IPS-NIHi7 (cell line): ENCODE measurements around the gene LNX1.
A peak's percentile ranks its signal among the peaks of the same experiment; 100 is the strongest.

Source experiments
- DNase-seq: peaks from one replicate; pipeline ENCODE4 v3.0.0; 2012; ENCODE audit warnings: mixed read lengths; ENCODE audit errors: extremely low spot score

LNX1 gene

DNA sequence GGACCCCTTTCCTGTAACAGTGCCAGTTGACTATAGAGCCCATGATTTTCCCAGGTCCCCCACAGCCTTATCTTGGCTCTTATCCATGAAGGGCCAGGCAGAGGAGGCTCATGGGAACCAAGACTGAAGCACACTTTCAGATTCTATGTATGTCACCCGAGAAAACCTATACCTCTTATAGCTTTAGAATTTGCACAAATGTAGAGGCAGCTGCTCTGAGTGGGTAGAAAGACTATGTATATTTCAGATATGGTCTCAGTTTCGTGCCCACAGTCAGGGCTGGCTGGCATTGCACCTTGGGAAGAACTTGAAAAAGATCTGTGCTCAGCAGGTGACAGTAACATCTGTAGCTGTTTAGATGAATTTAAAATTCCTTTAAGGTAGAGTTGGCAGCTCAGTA, 8.3 kb upstream of the LNX1 start:
- DNase-seq, result no peak

DNA sequence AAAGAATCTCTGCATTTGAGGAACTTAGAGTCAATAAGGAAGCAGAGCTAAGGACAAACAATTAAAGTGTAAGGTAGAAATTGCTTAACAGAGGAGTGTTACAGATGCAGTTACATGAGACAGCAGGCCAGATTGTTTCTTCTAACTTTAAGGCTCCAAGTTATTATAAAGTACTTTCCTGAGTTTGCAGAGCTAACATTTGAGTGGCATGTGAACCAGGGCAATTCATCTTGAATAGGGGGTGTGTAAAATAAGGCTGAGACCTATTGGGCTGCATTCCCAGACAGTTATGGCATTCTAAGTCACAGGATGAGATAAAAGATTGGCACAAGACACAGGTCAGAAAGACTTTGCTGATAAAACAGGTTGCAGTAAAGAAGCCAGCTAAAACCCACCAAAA, 7.6 kb upstream of the LNX1 start:
- no peak for DNase-seq

DNA sequence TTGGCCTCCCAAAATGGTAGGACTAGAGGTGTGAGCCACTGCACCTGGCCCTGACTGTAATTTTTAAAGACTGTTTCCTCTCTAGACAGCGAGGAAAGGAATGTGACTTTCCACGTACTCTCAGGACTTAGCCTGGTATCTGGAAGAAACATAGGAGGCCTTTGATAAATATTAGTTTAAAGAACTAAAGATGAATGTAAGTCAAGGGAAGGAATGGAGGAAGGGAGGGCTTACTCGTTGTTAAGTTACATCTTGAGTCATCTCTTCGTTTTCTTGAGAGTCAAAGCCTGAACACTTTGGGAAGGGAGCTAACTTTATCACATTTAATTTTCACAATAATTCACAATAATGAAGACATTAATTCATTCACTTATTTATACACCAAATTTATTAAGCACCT, 7.2 kb upstream of the LNX1 start:
- no peak for DNase-seq

DNA sequence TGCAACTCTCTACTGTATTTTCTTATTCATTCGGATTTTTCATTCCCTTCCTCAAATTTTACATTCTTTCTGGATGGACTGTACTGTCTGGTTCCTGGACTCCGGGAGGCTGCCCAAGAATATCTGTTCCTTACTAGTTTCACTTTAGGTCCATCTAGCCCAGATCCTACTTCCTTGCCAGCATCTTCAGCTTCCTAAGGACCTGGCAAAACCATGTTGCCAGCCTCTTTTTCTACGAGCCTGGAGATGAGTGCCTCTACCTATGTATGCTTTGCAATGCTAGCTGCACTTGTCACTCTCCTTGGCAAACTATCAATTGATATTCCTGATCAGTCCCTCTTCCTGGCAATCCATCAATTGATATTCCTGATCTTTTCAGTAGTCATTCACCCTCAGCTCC, 5.6 kb upstream of the LNX1 start:
- no peak for DNase-seq

DNA sequence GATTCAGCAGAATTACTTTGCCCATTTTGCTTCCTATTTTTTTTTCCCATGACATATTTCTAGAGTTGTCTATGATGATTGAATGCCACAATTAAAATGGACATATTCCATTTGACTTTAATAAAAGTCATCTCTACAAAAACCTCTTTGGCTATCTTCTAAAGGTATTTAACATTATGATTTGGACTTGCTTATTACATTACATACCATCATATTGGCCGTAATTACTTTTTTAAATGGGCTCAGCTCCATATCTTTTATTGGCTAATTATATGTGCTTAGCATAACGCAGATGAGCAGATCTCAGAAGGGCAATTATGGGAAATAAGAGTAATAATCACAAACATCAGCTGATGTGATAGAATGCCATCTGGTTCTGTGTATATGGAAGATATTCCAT, 4.5 kb upstream of the LNX1 start:
- no peak for DNase-seq

DNA sequence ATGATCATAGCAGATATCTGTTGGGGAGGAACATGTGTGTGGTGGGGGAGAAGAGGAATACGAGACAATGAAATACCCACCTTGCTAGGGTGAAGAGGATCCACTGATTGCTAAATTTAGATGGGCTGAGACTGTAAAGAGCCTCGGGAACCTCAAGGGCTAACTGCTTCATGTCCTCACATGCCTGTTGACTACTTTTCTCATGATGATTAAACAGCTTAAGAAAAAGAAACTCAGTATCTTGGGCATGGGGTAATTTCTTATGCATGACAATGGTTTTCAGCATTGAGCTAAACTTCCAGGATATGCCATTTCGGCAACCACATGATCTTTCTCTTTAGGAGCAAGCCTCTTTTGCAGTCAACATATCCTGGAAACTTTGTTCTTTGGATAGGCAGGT, 3.9 kb upstream of the LNX1 start:
- DNase-seq, result no peak

DNA sequence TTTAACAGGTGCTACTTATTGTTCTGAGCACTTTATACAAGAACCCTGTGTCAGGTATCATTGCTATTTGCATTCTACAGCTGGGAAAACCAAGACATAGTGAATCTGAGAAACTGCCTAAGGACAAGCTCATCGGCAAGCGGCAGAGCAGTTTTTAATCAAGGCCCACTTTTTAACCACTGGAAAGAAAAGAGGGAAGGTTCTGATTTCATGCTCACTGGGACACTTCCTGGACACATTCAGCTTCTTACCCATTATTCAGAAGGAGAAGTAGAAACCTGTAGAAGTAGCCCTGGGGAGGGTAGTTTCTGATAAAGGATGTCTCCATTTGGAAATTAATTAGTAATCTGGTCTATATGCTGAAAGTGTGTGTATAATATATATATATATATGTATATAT, 2.5 kb upstream of the LNX1 start:
- no peak for DNase-seq

DNA sequence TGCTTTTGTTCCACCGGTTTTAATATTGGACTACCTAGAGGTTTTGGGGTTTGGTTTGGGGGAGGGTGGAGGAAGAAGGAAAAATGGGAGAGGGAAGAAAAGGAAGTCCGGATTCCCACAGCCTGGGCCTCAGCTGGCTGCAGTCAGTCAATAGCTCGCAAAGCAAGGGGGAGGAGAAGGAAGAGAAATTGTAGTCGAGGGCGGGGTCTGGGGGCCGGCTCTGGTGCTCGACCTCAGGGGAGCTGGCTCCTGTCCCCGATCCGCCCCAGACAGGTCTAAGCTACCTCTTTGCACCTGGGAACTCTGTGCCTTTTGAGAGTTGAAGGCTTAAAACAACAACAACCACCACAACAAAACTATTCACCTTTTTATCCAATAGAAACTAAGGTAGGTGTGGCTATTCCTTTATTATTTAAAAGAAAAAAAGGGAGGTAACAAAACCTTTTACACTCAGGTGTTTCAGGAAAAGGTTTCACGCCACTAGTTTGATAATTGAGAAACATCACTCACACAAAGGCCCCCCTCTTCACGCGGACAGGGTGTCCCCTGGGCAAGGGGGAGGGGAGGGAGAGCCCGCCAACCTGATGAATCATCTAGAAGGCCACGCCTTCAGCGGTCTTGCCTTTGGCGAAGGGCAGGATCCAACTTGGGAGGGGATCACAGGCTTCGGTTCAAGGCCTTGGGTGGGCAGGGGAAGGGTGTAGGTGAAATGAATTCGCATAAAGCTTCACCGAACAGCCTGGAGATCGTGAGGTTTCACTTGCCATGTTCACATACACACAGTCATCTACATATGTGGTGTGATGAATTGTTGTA, 1.6 kb upstream of the LNX1 start:
- DNase-seq, result peak; percentile 84

DNA sequence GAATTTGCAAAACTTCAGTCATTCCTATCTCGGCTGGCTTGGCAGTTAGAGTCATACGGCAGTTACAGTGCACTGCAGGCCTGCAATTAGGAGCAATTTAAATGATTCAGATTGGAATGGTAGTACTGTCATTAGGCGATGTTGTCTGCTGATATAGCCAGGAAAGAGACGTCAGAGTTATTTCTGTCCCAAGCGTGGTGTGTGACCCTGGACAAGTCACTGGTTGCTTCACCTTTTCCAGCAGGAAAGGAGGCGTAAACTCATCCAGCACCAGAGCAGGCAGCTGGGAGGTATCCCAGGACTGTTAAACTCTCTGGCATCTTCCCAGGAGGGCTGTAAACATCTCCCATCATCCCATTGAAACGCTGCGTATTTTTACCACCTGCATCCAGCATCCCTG, 836 bp upstream of the LNX1 start:
- DNase-seq, result no peak

DNA sequence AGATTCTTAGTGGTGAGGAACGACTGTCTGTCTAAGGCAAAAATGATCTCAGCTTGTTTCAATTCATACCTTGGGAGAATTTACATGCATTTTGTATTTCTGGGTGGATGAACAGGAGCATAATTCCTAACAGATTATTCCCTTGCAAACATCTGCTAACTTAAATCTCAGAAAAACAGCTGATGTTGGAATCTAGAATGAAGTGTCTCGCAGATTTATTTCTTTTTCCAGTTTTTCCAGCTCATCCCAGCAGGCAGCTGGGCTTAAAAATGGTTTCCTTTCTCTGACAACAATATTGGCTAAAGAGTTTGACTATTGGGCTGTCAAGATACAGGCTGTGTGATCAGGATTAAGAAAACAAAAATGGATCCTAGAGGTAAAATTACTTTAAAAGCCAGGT, 1.1 kb downstream of the LNX1 start:
- DNase-seq, result no peak

DNA sequence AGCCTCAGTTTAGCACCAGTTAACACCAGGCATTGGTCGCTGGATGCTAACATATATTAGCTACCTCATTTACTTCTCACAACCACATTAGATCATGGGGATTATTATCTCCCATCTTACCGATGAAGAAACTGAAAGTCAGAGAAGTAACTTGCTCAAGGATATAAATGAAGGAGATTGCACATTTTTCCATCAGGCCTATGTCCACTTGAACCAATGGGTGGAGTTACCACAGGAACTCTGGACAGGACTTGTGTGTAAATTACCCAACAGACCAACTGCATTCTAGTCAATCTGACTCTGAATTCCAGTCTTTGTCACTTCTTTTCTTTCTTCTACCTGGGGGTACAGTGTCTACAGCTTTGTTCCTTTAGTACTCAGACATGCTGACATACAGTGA, 1.8 kb downstream of the LNX1 start:
- DNase-seq, result no peak

DNA sequence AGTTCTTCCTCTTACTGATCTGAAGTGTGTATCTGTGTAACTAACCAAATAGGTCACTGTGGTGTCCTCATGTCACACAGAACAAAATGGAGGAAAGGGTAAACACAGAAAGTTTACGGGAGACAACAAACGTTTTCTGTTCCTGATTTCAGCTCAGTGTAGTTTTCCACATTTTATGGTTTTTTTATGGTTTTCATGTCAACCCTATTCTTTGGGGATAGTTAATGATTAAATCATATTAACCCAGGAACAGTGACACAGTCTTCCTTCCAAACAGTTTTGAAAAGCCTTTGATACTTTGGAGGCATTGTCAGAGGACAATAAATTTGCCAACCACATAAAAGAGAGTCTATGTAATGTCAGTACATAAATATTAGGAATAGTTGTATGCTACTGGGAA, 4.2 kb downstream of the LNX1 start:
- no peak for DNase-seq

DNA sequence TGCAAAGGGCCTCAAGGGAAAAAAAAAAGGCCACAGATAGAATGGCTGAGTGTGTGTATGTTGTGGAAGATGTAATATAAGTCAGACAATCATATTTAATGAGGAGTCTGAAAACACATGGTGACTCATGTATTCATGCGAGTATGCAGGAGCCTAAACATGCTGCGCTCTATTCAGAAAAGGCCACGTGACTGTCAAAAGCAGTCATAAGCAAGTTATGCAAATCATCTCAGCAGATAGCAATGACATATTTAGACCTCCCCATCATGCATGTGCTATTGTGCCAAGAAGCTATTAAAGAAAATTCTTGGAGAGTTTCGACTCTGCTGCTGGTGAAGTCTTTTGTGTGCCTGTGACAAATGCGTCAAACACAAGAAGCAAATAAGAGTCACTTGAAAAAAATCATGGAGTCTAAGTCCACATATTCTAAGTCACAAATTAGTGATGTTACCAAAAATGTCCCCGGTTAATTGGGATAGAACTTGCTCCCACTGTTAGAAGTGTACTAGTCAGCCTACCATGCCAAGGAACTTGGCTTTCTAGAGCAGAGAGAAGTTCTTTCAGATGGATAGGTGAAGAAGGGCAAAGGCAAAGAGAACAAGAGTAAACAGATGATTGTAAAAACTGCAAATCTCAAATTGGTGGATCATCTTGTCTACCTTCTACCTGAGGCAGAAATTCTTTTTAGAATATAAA, 5.0 kb downstream of the LNX1 start:
- no peak for DNase-seq

DNA sequence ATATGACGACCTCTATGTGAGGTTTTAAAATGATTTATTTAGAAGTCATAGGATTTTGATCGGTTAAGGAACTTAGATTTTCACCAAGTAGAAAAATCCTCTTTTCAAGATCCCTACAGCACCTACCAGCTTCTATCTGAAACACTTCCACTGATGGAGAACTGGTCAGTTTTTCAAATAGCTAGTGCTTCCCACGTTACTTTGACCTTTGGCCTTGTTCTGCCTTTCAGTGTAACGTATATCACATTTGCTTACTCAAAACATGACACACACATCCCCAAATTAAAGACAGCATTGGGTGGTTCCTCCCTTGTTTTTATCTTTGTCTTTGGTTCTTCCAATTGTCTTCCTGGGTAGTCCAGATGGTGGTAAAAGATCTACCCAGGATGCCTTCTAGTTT, 6.6 kb downstream of the LNX1 start:
- no peak for DNase-seq

DNA sequence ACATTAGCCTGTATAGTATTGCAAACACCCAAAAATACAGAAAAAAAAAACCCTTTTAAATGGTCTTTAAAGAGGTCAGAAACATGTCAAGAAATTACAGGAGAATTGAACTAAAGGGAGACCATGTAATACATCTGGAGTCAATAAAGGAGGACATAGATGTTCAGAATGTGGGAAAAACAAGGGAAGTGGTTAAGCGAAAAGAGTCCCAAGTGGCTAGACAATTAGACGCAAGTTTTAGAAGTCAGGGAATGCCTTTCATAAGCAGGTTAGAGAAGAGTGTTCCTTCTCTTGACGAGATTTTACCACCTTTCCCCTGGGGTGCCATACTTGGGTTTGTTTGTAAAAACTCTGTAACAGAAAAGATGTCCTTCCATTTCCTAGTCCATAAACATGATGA, 7.8 kb downstream of the LNX1 start:
- DNase-seq, result no peak

DNA sequence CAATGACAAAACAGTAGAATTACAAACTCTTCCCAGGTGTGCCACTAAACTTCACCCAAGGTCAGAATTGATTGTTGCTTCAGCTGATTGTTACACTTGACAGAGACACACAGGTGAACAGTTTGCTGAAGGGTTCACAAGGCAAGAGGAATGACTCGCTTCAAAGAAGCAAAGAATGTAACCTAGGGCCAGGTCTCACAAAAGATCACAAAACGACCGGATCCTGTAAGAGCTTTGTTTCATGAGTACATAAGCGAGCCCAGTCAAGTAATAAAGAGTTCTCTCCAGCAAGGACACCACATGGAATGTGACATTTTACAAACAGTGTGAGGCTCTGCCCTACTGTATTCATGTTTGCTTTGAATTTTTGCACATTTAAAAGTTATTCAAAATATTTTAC, 9.1 kb downstream of the LNX1 start:
- DNase-seq, result no peak

DNA sequence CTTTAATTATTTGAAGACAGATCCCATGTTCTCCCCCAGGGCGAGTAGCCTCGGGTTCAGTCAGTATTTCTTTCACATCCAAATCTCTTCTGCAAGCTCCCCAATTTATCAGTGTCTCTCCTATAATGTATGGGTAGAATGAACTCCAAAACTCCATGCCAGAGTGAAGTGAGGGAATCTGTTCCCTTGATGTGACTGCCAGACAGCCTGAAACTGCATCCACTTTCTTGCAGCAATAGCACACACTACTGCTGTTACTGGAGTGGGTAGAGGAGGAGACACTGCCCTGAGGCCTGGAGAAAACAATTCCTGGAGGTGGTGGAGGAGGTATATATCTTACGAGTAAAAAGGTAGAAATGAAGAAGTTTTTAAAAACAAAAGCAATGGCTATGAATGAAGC, 11.0 kb downstream of the LNX1 start:
- no peak for DNase-seq

DNA sequence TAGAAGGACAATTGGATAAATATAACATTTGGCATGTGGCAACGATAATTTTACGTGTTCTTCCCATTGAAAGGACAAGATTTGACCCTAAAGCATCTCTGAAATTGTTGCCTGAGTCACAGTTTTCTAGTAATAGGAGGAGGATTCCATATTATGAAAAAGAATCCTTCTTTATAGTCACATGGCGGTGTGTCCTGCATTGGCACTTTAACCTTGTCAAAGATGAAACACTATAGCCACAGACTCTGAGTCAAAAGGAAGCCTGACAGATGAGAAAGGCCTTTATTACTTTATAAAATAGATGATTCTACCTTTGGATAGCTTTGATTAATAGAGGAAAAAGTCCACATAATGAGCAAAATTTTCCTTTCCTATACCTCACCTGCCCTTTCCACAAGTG, 11.5 kb downstream of the LNX1 start:
- no peak for DNase-seq

DNA sequence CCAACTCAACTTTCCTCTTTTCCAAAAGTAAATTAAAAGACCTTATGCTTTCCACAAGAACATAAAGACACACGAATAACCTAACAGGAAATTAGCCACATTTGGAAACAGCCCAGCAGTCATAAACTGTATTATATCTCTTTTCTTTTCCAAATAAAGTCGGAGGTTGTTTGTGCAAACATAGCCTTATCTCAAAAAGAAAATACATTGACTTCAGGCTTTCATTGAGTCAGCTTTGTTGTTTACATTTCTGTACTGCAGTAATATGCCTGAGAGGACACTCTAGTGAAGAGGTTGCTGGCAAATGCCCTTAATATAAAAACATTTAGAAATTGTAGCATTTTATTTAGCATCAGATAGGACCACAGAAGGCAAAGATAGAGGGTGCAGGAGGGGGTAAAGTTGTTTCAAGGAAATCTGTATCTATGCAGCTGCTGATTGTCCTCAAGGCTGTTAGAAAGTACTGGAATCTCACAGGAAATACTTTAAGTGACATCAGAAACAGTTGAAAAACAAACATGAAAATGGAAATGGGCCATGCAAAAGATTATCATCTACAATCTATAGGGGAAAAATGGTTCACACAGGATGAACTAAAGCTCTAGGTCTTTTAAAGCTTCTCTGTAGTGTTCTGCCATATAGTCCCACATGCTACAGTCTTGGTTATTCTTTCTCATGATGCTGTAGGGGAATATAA, 14.5 kb downstream of the LNX1 start:
- DNase-seq, result no peak

DNA sequence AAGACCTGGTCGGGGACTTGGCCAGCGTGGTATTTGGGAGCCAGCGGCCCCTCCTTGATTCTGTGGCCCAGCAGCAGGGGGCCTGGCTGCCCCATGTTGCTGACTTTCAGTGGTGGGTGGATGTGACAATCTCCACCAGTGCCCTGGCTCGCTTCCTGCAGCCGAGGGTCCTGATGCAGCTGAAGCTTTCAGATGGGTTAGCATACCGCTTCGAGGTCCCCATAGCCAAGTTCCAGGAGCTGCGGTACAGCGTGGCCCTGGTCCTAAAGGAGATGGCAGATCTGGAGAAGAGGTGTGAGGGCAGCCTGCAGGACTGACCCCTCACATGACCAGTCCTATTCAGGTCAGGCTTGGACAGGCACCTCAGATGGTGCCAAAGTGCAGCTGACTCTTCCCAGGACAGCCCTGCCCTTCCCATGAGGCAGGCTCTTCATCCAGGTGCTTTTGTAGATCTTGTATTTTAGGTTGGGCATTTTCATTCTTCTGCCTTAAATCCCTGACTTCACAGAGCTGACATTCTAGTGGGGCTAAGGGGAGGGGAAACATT, 15.1 kb downstream of the LNX1 start:
- no peak for DNase-seq

DNA sequence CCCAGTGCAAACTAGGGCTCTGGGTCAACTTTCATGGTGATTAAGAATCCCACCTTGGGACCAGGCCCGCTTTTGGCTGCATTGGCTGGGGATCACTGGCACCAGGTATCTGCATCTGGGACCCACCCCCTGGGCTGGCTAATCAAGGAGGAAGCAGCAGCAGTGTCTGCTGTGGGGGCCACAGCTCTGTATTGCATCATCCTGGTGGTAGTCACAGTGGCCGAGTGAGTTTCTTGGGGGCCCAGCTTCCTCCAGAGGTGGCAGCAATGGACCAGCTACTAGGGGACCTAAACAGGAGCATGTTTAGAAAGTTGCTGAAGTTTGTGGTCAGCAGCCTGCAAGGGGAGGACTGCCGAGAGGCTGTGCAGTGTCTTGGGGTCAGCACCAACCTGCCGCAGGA, 15.7 kb downstream of the LNX1 start:
- no peak for DNase-seq

DNA sequence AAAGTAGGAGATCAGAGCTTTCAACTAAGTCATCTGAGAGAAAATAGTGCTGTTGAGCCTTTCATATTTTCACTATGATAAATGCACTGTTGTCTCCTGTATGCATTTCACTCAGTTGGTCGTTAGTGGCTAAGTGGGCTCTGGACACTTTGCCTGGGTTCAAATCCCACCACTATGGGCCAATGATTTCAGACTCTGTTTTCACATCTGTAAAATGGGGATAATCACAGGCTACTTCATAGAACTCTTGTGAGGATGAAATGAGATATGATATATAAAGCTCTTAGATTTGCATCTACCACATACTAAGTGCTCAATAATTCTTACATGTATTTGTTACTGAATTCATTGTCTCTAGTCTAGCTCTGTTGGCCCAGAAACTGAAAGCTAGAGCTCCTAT, 16.8 kb downstream of the LNX1 start:
- no peak for DNase-seq

DNA sequence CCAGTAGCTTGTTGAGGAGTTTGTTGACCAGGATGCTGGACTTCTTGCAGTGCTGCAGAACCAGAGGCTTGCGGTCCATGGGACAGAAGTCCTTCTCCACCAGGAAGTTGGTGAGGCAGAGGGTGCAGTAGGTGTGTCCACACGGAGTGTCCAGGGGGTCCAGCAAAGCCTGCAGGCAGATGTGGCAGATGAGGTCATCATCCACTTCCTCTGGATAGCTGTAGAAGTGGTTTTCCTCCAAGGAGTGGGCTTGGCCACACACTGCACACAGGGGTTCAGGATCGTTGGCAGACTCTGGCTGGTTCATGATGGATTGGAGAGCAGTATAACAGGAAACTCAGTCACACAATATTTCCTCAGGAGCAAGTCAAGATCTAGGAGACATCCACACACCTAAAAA, 17.6 kb downstream of the LNX1 start:
- DNase-seq, result no peak
